ENCODE measurements around the gene CAD. TPM values are rescaled to one million over a fixed set of nuclear protein-coding genes. Genes with fewer than 3 reads are reported as not detected.
A peak's percentile ranks its signal among the peaks of the same experiment; 100 is the strongest.

The CAD gene
- total RNA-seq, 1 experiment from 2014 or later: 41.5 TPM

DNA sequence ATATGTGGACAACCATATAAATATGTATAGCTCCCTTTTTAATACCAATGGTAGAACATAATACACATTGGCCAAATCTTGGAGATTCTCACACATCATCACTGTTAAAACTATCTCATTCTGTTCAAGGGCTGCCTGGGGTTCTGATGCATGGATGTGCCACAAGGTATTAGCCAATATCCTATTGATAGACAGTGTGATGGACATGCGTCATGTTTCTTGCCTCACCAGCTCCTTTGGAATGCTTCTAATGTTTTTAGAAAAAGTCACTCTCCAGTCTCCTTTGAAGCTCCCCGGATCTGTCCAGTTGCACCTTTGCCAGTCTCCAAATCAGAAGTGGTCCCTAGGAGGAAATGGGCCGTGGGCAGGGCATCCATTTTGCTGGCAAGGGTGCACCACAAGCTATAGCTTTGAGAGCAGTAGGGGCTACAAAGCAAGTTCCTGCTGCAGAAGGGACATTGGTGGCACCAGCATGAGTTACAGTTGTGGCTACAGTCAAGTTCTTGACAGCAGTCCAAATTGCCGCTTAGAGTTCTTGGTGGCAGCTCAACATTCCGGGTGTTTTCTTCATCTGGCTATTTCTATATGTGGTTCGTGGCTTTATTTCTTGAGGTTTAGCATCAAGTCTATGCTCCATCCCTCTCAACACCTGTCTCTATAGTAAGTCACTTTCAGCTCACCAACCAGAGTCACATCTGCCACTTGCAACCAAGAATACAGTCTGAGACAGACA, 30.4 kb upstream of the CAD start:
- peaks cover 9% of the 10 kb centered on the region; the same call in 1 of the 2 replicates for H3K4me1 ChIP-seq (replicated peaks; ENCODE audit: insufficient read depth)
- ChIA-PET POLR2A (ENCODE audit: unreplicated experiment) (interaction anchor here (0.6 kb wide), 1 partner anchor 15 kb away, joined by 3 read pairs; no protein-coding TSS in a partner anchor), CTCF (no interaction called here)
- no TSS peak for BruUV-seq (replicated peaks)
- no peaks in the 10 kb centered on the region for H3K9me2 ChIP-seq (ENCODE audit: insufficient read depth)
- H4K20me1 ChIP-seq (ENCODE audit: insufficient read depth): no peaks in the 10 kb centered on the region
- no peaks in the 10 kb centered on the region for H3K36me3 ChIP-seq (ENCODE audit: low read depth)
- H3F3A ChIP-seq (ENCODE audit: insufficient read depth, low read depth): no peaks in the 10 kb centered on the region; the same call in 1 of the 2 replicates
- no peaks in the 10 kb centered on the region for H3K79me2 ChIP-seq (ENCODE audit: low read depth)
- TF ChIP-seq, protein P1, sequence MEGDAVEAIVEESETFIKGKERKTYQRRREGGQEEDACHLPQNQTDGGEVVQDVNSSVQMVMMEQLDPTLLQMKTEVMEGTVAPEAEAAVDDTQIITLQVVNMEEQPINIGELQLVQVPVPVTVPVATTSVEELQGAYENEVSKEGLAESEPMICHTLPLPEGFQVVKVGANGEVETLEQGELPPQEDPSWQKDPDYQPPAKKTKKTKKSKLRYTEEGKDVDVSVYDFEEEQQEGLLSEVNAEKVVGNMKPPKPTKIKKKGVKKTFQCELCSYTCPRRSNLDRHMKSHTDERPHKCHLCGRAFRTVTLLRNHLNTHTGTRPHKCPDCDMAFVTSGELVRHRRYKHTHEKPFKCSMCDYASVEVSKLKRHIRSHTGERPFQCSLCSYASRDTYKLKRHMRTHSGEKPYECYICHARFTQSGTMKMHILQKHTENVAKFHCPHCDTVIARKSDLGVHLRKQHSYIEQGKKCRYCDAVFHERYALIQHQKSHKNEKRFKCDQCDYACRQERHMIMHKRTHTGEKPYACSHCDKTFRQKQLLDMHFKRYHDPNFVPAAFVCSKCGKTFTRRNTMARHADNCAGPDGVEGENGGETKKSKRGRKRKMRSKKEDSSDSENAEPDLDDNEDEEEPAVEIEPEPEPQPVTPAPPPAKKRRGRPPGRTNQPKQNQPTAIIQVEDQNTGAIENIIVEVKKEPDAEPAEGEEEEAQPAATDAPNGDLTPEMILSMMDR (conservative IDR thresholded peaks at IDR 0.05): no peak
- TF ChIP-seq EZH2 (IDR thresholded peaks at IDR 0.05; ENCODE audit: low read depth): no peak
- H3K27ac ChIP-seq: no peak overlapping the region
- no peak for DNase-seq
- no peaks in the 10 kb centered on the region for H3K9me3 ChIP-seq (ENCODE audit: insufficient read depth, low read depth)
- intact Hi-C loops (cut with micrococcal nuclease; ENCODE audit: unreplicated experiment): no loop called here
- no peak overlapping the region for H2AFZ ChIP-seq
- H3K4me3 ChIP-seq: no peak overlapping the region
- no peaks in the 10 kb centered on the region for H3K27me3 ChIP-seq (ENCODE audit: insufficient read depth, low read depth)
- H3K4me2 ChIP-seq: no peak overlapping the region

DNA sequence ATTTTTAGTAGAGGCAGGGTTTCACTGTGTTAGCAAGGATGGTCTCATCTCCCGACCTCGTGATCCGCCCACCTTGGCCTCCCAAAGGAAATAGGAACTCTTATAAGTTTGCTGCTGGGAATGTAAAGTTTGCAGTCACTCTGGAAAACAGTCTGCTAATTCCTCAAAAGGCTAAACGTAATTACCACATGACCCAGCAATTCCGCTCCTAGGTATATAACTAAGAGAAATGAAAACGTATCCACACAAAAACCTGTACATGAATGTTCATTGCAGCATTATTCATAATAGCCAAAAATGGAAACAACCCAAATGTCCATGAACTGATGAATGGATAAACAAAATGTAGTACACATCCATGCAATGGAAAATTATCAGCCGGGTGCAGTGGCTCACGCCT, 27.2 kb upstream of the CAD start:
- TF ChIP-seq EZH2 (IDR thresholded peaks at IDR 0.05; ENCODE audit: low read depth): no peak
- TF ChIP-seq, protein P1 (conservative IDR thresholded peaks at IDR 0.05): no peak
- intact Hi-C loops (cut with micrococcal nuclease; ENCODE audit: unreplicated experiment): no loop called here
- no peak for DNase-seq
- H3K9me2 ChIP-seq (ENCODE audit: insufficient read depth): no peaks in the 10 kb centered on the region
- H2AFZ ChIP-seq: no peak overlapping the region
- no peaks in the 10 kb centered on the region for H3K9me3 ChIP-seq (ENCODE audit: insufficient read depth, low read depth)
- H4K20me1 ChIP-seq (ENCODE audit: insufficient read depth): no peaks in the 10 kb centered on the region
- H3K27ac ChIP-seq: no peak overlapping the region
- ChIA-PET POLR2A (ENCODE audit: unreplicated experiment) (no interaction called here), CTCF (no interaction called here)
- no peak overlapping the region for H3K4me3 ChIP-seq
- H3K27me3 ChIP-seq (ENCODE audit: insufficient read depth, low read depth): no peaks in the 10 kb centered on the region
- no peaks in the 10 kb centered on the region; the same call in 1 of the 2 replicates for H3F3A ChIP-seq (ENCODE audit: insufficient read depth, low read depth)
- no TSS peak for BruUV-seq (replicated peaks)
- no peaks in the 10 kb centered on the region for H3K36me3 ChIP-seq (ENCODE audit: low read depth)
- H3K79me2 ChIP-seq (ENCODE audit: low read depth): no peaks in the 10 kb centered on the region
- peaks cover 9% of the 10 kb centered on the region; the same call in 1 of the 2 replicates for H3K4me1 ChIP-seq (replicated peaks; ENCODE audit: insufficient read depth)
- H3K4me2 ChIP-seq: no peak overlapping the region

DNA sequence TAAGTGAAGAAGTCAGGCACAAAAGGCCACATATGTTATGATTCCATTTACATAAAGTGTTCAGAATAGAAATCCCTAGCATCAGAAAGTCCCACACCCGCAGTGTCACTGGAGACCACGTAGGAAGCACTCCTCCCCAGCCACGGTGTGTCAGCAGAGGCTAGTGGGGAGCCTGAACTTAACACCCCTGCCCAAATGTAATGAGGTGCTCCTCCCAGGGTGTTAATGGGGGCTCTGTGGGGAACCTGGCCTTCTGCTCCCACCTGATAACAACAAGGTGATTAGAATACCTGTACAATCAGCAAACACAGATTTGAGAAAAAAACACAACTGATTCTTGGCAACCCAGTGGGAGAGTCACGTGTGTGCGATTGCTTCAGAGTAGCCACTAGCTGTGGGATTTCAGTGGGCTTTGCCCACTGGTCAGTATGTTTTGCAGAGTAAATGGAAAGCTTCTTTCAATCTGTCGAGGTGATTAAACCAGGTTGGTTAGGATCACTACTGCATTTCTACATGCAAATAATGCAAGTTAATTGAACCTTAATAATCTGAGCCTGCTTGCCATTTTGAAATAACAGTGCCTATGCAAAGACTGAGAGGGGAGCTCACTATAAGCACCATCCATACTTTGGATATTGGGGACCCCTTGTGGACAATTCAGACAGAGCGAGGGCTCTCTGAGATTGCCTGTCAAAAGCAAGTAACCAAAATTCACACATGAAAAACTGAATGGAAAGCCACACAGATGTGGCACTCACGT, 25.9 kb upstream of the CAD start:
- Histone ChIP-seq H3K27ac (no peak overlapping the region), H2AFZ (no peak overlapping the region), H3K4me1 (replicated peaks; ENCODE audit: insufficient read depth) (no peaks in the 10 kb centered on the region), H3K9me2 (ENCODE audit: insufficient read depth) (no peaks in the 10 kb centered on the region), H3K4me2 (no peak overlapping the region), H3F3A (ENCODE audit: insufficient read depth, low read depth) (no peaks in the 10 kb centered on the region), H3K9me3 (ENCODE audit: insufficient read depth, low read depth) (no peaks in the 10 kb centered on the region), H3K27me3 (ENCODE audit: insufficient read depth, low read depth) (no peaks in the 10 kb centered on the region), H4K20me1 (ENCODE audit: insufficient read depth) (no peaks in the 10 kb centered on the region), H3K79me2 (ENCODE audit: low read depth) (no peaks in the 10 kb centered on the region), H3K36me3 (ENCODE audit: low read depth) (no peaks in the 10 kb centered on the region), H3K4me3 (no peak overlapping the region)
- POLR2A ChIA-PET (ENCODE audit: unreplicated experiment): no interaction called here
- peak; percentile 47 to 60 for DNase-seq
- CTCF ChIA-PET: interaction anchor here (0.7 to 1.2 kb wide), 3 partner anchors 58 to 345 kb away, joined by 3 to 6 read pairs (median 3); no protein-coding TSS in a partner anchor
- TF ChIP-seq, protein P1 (conservative IDR thresholded peaks at IDR 0.05): peak; percentile 84
- TF ChIP-seq EZH2 (IDR thresholded peaks at IDR 0.05; ENCODE audit: low read depth): no peak
- no TSS peak for BruUV-seq (replicated peaks)
- intact Hi-C loops (cut with micrococcal nuclease; ENCODE audit: unreplicated experiment): loop anchor here (1.0 kb wide), 2 partner anchors 20 to 93 kb away; no protein-coding TSS in a partner anchor
